HG03460 (cell line): ENCODE data around the gene TSSC4.
"Not testable (repeated sequence)": the region's sequence is repeated elsewhere in the genome, so short reads cannot be mapped to it uniquely, and the experiment has no call there.

Experiments
- ATAC-seq: cut with Tn5 transposase; IDR thresholded peaks from one replicate; pipeline ENCODE4 v1.9.1; 2021; ENCODE audit not compliant: unreplicated experiment

TSSC4 gene

GRCh38 chr11:2400069-2400761 is at the start of gene TSSC4:
Gene TSSC4 (plus strand): TSS chr11:2400750. CDS start chr11:2402634, 1,884 bp downstream.
- ATAC-seq = peak; percentile 78

DNA sequence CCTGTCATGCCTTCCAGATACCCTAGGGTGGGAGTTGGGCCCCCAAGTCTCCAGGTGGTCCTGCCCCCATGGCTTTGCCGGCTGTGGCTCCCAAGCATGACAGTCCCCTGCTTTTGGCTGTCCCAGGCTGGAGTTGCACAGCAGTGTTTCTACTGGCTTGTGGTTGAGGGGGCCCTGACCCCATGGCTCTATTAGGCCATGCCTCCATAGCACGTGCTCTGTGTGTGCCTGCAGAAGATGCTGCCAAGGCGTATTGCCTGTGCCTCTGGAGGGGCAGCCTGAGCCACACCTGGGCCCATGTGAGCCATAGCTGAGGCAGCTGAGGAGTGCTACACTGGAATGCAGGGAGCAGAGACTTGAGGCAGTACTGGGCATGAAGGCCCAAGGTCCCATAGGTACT is 48.8 kb upstream of the TSSC4 start:
- ATAC-seq = no peak

GRCh38 chr11:2352420-2352819 is 48.1 kb upstream of the TSSC4 start:
- no peak for ATAC-seq

DNA sequence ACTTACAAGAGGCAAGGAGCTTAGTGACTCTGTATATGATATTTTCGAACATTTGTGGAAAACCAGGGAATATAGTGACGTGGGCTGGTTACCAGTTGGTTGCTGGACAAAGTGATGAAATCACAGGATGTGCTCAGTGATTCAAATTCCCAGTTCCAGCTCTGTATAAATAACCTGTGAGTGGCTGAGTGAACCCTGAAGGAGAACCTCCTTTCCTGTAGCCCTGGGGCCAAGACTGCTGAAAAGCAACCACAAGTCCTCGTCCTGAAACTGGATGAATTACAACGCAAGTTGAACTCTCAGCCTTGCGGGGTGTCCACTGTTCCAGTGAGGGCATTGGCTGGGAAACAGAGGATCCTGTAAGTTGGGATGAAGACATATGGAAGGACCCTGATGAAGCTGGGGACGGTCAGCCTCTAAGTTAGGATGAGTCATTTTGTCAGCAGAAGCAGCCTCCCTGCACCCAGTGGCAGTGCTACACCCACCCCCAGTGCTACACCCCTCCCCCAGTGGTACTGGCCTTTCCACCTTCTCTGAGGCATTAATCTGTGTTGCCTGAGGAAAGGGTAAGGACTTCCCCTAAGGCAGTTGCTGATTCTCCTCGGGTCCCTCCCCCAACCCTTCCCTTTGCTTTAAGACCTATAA is 45.4 kb upstream of the TSSC4 start:
- ATAC-seq = no peak

DNA sequence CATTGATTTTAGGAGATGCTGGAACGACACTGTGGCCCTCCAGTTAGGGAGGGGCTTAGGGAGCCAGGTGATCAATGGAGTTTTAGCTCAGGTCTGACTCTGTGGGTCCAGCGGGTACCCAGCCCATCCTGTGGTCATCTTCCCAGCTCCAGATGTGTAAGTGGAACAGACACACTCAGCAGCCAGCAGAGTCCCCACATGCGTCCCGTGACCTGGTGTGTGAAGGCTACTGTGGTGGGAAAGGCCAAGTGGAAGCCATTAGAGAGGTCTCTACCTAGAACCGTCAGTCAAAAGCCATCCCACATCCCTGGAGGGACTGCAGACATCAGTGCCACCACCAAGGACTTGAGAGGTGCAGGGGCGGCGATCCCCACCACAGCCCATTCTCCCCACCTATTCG is 43.3 kb upstream of the TSSC4 start:
- ATAC-seq = no peak

GRCh38 chr11:2357651-2358050 is 42.9 kb upstream of the TSSC4 start:
- ATAC-seq = not testable (repeated sequence)

- ATAC-seq = no peak
Observed at GRCh38 chr11:2358754-2359442, 41.7 kb upstream of the TSSC4 start.

DNA sequence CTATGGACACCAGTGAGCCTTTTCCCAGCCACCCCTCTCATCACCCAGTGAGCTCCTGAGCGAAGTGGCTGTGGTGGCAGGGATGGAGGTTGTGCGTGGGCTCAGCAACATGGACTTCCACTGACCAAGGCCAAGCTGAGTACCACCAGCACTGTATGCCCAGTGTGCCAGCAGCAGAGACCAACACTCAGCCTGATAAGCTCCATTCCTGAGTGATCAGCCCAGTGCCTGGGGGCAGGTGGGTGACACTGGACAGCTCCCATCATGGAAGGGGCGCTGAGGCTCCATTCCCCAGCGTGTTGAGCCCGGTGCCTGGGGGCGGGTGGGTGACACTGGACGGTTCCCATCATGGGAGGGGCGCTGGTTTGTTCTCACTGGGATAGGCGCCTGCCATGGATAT is 41.0 kb upstream of the TSSC4 start:
- ATAC-seq = no peak

GRCh38 chr11:2360081-2360642 is 40.4 kb upstream of the TSSC4 start:
- ATAC-seq = no peak

DNA sequence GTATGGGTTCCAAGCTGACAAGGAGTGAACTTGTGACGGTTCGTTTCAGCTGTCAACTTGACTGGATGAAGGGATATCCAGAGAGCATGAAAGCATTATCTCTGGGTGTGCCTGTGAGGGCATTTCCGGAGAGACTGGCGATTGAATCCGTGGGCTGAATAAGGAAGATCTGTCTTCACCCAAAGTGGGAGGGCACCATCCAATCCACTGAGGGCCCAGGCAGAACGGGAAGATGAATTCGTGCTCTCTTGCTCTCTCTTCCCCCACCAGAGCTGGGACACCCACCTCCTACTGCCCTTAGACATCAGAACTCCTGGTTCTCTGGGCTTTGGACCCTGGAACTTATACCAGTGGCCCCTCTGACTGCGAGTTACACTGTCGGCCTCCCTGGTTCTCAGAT is 39.0 kb upstream of the TSSC4 start:
- ATAC-seq = no peak

GRCh38 chr11:2362414-2362813 is 38.1 kb upstream of the TSSC4 start:
- no peak for ATAC-seq

DNA sequence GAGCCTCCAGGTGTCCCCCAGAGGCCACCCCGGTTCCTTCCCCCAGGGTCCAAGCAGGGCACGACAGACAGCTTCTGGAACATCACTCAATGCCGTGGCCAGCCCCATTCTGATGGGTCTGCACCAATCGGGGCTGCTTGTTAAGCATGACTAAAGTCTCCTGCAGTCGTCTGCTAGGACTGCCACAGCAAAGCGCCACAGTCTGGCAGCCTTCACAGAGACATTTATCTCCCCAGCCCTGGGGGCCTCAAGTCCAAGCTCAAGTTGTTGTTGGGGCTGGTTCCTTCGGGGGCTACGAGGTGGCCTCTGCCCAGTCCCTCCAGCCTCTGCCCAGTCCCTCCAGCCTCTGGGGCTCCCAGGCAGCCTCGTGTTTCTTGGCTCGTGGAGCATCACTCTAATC is 37.4 kb upstream of the TSSC4 start:
- no peak for ATAC-seq

DNA sequence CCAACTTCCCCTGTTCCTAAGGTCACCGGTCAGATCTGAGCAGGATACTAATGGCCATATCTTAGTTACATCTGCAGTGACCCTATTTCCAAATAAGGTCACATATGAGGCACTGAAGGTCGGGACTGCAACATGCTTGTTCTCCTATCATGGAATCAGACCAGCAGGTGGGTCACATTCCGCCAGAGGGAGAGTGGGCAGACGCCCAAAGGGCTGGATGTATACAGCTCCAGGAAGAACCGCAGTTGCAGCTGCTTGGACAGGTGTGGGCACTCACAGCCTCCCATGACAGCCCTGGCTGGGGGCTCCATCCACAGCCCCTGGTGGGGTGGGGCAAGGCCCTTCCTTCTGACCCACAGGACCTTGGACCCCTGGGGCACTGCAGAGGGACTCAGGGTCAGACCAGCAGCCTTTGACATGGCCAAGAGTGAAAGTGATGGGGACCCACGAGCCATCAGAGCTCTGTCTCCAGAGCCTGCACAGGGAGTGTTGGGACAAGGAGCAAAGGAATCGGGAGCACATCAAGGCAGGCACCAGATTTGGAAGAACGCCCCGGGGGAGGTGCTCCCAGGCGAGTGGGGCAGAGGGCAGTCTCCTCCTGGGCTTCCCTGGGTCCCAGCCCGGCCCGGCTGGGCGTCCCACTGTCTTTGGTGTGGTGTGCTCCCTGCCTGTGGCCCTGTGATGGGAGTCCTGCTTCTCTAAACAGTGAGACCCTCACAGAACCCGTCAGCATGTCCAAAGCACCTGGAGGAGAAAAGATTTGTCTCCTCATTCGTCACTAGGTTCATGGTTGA is 36.8 kb upstream of the TSSC4 start:
- ATAC-seq = no peak

DNA sequence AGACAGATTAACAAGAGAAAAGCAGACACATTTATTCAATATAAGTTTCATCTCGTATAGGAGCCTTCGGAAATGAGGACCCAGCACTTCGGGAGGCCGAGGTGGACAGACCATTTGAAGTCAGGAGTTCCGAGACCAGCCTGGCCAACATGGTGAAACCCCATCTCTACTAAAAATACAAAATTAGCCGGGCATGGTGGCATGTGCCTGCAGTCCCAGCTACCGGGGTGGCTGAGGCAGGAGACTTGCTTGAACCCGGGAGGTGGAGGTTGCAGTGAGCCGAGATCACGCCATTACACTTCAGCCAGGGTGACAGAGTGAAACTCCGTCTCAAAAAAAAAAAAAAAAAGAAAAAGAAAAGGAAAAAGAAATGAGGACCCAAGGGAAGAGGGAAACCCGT is 36.2 kb upstream of the TSSC4 start:
- not testable (repeated sequence) for ATAC-seq

- no peak for ATAC-seq
Observed at GRCh38 chr11:2365571-2366210, 34.9 kb upstream of the TSSC4 start.

GRCh38 chr11:2366276-2366675 is 34.3 kb upstream of the TSSC4 start:
- ATAC-seq = no peak

GRCh38 chr11:2366733-2367132 is 33.8 kb upstream of the TSSC4 start:
- ATAC-seq = no peak

GRCh38 chr11:2367266-2368160 is 33.0 kb upstream of the TSSC4 start:
- ATAC-seq = no peak

DNA sequence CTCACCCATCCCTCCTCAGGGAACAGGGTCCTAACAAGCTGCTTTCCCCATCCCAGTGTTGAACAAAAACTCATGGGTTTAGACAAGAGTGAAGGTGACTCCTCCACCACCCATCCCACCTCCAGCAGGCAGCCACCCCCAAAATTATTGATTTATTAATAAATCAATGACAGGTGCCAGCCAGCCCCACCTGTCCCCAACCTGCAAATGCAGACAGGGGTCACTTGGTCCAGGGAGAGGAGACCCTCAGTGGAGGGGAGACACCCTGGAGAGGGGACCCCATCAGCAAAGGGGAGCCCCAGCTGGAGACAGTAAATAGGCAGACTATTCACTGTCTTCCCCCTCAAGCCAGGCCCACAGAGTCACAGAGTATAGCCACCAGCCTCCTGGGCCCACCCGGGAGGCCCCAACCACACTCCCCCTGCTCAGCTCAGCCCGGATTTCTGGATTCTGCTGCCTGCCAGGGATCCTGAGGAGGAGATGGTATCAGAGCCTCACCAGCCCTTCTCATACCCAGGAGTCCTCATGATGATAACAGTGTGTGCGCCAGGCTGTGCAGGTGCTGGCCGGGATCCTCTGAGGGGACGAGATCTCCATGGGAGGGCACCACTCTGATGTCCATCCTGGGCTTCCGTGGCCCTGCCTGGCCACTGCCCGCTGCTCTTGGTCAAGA is 32.2 kb upstream of the TSSC4 start:
- no peak for ATAC-seq
